ENCODE measurements around the gene RABAC1.

RABAC1 gene

GRCh38 chr19:41988947-41989346, 29.8 kb upstream of the RABAC1 start:
- no peak for FAIRE-seq

- no peak for FAIRE-seq
These were observed 28.2 kb upstream of the RABAC1 start for GRCh38 chr19:41987141-41987860.

GRCh38 chr19:41984961-41985360, 25.8 kb upstream of the RABAC1 start:
- no peak for FAIRE-seq

- no peak for FAIRE-seq
These were observed 22.6 kb upstream of the RABAC1 start for GRCh38 chr19:41981724-41982123.

- no peak for FAIRE-seq
These were observed 19.3 kb upstream of the RABAC1 start for GRCh38 chr19:41978470-41978869.

GRCh38 chr19:41977916-41978315, 18.8 kb upstream of the RABAC1 start:
- no peak for FAIRE-seq

GRCh38 chr19:41974652-41975051, 15.5 kb upstream of the RABAC1 start:
- no peak for FAIRE-seq

GRCh38 chr19:41971363-41971762, 12.2 kb upstream of the RABAC1 start:
- FAIRE-seq = no peak

GRCh38 chr19:41969772-41970458, 10.8 kb upstream of the RABAC1 start:
- no peak for FAIRE-seq

GRCh38 chr19:41968751-41969595, 9.9 kb upstream of the RABAC1 start:
- no peak for FAIRE-seq

GRCh38 chr19:41967054-41967783, 8.1 kb upstream of the RABAC1 start:
- FAIRE-seq = no peak

GRCh38 chr19:41965106-41965505, 6.0 kb upstream of the RABAC1 start:
- no peak for FAIRE-seq

- FAIRE-seq = no peak
These were observed 1.9 kb upstream of the RABAC1 start for GRCh38 chr19:41960973-41961372.

GRCh38 chr19:41958367-41959055, 610 bp downstream of the RABAC1 start:
- no peak for FAIRE-seq

GRCh38 chr19:41957838-41958366, 1.2 kb downstream of the RABAC1 start:
- FAIRE-seq = peak; percentile 5

- FAIRE-seq = no peak
These were observed 1.8 kb downstream of the RABAC1 start for GRCh38 chr19:41957161-41957837.

GRCh38 chr19:41956621-41957020, 2.5 kb downstream of the RABAC1 start:
- FAIRE-seq = no peak

- FAIRE-seq = no peak
These were observed 3.6 kb downstream of the RABAC1 start for GRCh38 chr19:41955521-41955920.

- no peak for FAIRE-seq
These were observed 7.4 kb downstream of the RABAC1 start for GRCh38 chr19:41951686-41952172.

GRCh38 chr19:41947091-41947490, 12.0 kb downstream of the RABAC1 start:
- no peak for FAIRE-seq

- FAIRE-seq = no peak
These were observed 13.9 kb downstream of the RABAC1 start for GRCh38 chr19:41945135-41945766.

Data from islet of Langerhans (tissue), 1 donor.